SK-N-SH treated with all-trans-retinoic acid at 6 μM for 48 hours (cell line): ENCODE results near the gene RBMS1.

Experiments used
- ATAC-seq: fragments of 200-7000 bp; cut with Tn5 transposase; 3 replicates; pipeline ENCODE4 v1.9.1; 2020; ENCODE audit warnings: mild to moderate bottlenecking, moderate library complexity
- ARNTL ChIP-seq: fragments of 450-650 bp; formaldehyde crosslinking; IDR thresholded peaks from 2 replicates; pipeline ENCODE4 v1.5.0; 2020; ENCODE audit warnings: low read depth, mild to moderate bottlenecking, moderate library complexity, borderline replicate concordance
- ESRRG ChIP-seq: fragments of 250-450 bp; sonication (Bioruptor Pico); IDR thresholded peaks from 2 replicates; pipeline ENCODE4 v1.6.1; 2021; ENCODE audit warnings: mild to moderate bottlenecking
- ISL1 ChIP-seq: fragments of 250-450 bp; sonication (Bioruptor Pico); IDR thresholded peaks from 2 replicates; pipeline ENCODE4 v2.1.2; 2022; ENCODE audit warnings: mild to moderate bottlenecking, moderate library complexity
- OSR1 ChIP-seq: fragments of 250-450 bp; sonication (Bioruptor Pico); IDR thresholded peaks from 2 replicates; pipeline ENCODE4 v1.8.0; 2022; ENCODE audit warnings: moderate library complexity, mild to moderate bottlenecking, inconsistent platforms
- PPARA ChIP-seq: fragments of 250-450 bp; sonication (Bioruptor Pico); IDR thresholded peaks from 2 replicates; pipeline ENCODE4 v1.5.0; 2020; ENCODE audit warnings: mild to moderate bottlenecking, borderline replicate concordance
- SNAI2 ChIP-seq: fragments of 250-450 bp; sonication (Bioruptor Pico); IDR thresholded peaks from 2 replicates; pipeline ENCODE4 v1.5.0; 2020; ENCODE audit warnings: mild to moderate bottlenecking, moderate library complexity
- TCF4 ChIP-seq: fragments of 250-450 bp; sonication (Bioruptor Pico); IDR thresholded peaks from 2 replicates; pipeline ENCODE4 v1.8.0; 2021; ENCODE audit warnings: mild to moderate bottlenecking, moderate library complexity, borderline replicate concordance
- TOX ChIP-seq: fragments of 250-450 bp; sonication (Bioruptor Pico); IDR thresholded peaks from 2 replicates; pipeline ENCODE4 v1.8.0; 2021; ENCODE audit warnings: mild to moderate bottlenecking, moderate library complexity, borderline replicate concordance
- ZFP3 ChIP-seq: fragments of 250-450 bp; sonication (Bioruptor Pico); IDR thresholded peaks from 2 replicates; pipeline ENCODE4 v1.5.0; 2020; ENCODE audit warnings: mild to moderate bottlenecking, moderate library complexity
- ZFP30 ChIP-seq: fragments of 450-650 bp; formaldehyde crosslinking; IDR thresholded peaks from 2 replicates; pipeline ENCODE4 v1.5.0; 2022; ENCODE audit warnings: mild to moderate bottlenecking, moderate library complexity
- ZNF565 ChIP-seq: fragments of 450-650 bp; formaldehyde crosslinking; conservative IDR thresholded peaks from 2 replicates; pipeline ENCODE4 v1.5.0; 2020; ENCODE audit warnings: low read depth, mild to moderate bottlenecking, moderate library complexity
- ZNF70 ChIP-seq: fragments of 450-650 bp; formaldehyde crosslinking; IDR thresholded peaks from 2 replicates; pipeline ENCODE4 v1.5.0; 2020; ENCODE audit warnings: mild to moderate bottlenecking, moderate library complexity
- ZNF8 ChIP-seq: fragments of 450-650 bp; formaldehyde crosslinking; IDR thresholded peaks from 2 replicates; pipeline ENCODE4 v1.5.0; 2020; ENCODE audit warnings: mild to moderate bottlenecking, moderate library complexity
- TF ChIP-seq, protein P1 (sequence below): fragments of 250-450 bp; sonication (Bioruptor Pico); IDR thresholded peaks from 2 replicates; pipeline ENCODE4 v1.5.1; 2020; ENCODE audit warnings: low read depth, mild to moderate bottlenecking, moderate library complexity
- TF ChIP-seq, protein P2 (sequence below): fragments of 250-450 bp; sonication (Bioruptor Pico); IDR thresholded peaks from 2 replicates; pipeline ENCODE4 v1.5.1; 2021; ENCODE audit warnings: mild to moderate bottlenecking, moderate library complexity
- TF ChIP-seq, protein P3 (sequence below): fragments of 250-450 bp; sonication (Bioruptor Pico); IDR thresholded peaks from 2 replicates; pipeline ENCODE4 v1.8.0; 2021; ENCODE audit warnings: low read depth, mild to moderate bottlenecking, moderate library complexity, borderline replicate concordance
- TF ChIP-seq, protein P4 (sequence below): fragments of 250-450 bp; sonication (Bioruptor Pico); IDR thresholded peaks from 2 replicates; pipeline ENCODE4 v1.8.0; 2020; ENCODE audit warnings: mild to moderate bottlenecking, moderate library complexity, borderline replicate concordance

Gene RBMS1

DNA sequence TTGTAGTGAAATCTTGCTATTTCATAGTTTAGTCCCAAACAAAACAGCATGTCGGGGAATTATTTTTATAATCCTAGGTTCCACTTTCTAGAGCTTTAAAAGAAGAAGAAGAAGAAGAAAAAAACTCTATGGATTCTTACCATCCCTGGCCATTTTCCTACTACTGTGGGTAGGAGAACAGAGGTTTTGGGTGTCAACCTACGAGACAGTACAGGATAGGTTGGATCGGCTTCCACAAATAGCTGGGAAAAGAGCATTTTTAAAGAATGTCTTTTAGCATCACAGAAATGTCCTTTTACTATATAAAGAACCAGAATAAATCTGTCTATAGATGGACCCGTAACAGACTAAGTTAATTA, 65.2 kb downstream of the RBMS1 start:
- ATAC-seq: no peak
- TF ChIP-seq PPARA (CRISPR knock-in tag): no peak
- TF ChIP-seq ZNF565 (CRISPR knock-in tag): no peak
- TF ChIP-seq, protein P1, sequence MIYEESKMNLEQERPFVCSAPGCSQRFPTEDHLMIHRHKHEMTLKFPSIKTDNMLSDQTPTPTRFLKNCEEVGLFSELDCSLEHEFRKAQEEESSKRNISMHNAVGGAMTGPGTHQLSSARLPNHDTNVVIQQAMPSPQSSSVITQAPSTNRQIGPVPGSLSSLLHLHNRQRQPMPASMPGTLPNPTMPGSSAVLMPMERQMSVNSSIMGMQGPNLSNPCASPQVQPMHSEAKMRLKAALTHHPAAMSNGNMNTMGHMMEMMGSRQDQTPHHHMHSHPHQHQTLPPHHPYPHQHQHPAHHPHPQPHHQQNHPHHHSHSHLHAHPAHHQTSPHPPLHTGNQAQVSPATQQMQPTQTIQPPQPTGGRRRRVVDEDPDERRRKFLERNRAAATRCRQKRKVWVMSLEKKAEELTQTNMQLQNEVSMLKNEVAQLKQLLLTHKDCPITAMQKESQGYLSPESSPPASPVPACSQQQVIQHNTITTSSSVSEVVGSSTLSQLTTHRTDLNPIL (CRISPR knock-in tag): no peak
- no peak for TF ChIP-seq ESRRG (CRISPR knock-in tag)
- TF ChIP-seq, protein P2, sequence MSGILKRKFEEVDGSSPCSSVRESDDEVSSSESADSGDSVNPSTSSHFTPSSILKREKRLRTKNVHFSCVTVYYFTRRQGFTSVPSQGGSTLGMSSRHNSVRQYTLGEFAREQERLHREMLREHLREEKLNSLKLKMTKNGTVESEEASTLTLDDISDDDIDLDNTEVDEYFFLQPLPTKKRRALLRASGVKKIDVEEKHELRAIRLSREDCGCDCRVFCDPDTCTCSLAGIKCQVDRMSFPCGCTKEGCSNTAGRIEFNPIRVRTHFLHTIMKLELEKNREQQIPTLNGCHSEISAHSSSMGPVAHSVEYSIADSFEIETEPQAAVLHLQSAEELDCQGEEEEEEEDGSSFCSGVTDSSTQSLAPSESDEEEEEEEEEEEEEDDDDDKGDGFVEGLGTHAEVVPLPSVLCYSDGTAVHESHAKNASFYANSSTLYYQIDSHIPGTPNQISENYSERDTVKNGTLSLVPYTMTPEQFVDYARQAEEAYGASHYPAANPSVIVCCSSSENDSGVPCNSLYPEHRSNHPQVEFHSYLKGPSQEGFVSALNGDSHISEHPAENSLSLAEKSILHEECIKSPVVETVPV (CRISPR knock-in tag): no peak
- TF ChIP-seq TOX (CRISPR knock-in tag): no peak
- TF ChIP-seq, all 23 proteins: peak for 0

DNA sequence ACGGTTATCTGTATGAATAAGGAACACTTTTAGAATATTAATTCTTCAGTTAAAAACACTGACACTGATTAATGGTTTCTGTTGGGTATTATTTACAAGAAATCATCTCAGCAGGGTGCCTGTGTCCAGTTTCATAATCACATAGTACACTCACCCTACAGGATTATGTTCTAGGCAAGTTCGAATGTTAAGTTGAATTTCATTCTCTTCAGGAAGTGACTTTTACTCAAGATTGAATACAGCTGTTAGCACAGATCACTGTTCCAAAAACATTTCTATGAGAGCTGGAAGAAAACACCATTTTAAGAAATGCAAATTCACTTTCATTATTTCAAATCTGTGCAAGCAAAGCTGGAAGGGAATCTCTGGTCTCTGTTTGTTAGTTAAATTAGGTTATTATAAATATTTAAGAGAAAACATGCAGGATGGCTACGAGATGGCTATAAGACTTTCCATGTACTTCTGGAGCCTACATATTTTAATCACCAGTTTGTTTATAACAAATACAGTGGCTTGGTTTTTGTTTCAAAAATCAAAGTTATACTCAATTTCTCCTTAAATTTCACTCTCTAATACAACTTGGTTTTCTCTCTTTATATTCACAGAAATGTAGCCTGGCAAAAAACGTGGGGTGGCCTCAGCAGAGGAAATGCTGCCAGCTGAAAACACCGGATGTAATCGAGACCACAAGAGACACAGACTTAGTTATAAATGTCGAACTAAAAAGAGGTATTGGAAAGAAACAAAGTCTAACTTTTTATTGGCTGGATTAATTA, 65.8 kb downstream of the RBMS1 start:
- peak; percentile 69 for ATAC-seq
- TF ChIP-seq ESRRG (CRISPR knock-in tag) (no peak), OSR1 (no peak)
- TF ChIP-seq, protein P3, sequence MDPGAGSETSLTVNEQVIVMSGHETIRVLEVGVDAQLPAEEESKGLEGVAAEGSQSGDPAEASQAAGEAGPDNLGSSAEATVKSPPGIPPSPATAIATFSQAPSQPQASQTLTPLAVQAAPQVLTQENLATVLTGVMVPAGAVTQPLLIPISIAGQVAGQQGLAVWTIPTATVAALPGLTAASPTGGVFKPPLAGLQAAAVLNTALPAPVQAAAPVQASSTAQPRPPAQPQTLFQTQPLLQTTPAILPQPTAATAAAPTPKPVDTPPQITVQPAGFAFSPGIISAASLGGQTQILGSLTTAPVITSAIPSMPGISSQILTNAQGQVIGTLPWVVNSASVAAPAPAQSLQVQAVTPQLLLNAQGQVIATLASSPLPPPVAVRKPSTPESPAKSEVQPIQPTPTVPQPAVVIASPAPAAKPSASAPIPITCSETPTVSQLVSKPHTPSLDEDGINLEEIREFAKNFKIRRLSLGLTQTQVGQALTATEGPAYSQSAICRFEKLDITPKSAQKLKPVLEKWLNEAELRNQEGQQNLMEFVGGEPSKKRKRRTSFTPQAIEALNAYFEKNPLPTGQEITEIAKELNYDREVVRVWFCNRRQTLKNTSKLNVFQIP (CRISPR knock-in tag): peak; percentile 49; the same call in 1 of the 2 replicates

DNA sequence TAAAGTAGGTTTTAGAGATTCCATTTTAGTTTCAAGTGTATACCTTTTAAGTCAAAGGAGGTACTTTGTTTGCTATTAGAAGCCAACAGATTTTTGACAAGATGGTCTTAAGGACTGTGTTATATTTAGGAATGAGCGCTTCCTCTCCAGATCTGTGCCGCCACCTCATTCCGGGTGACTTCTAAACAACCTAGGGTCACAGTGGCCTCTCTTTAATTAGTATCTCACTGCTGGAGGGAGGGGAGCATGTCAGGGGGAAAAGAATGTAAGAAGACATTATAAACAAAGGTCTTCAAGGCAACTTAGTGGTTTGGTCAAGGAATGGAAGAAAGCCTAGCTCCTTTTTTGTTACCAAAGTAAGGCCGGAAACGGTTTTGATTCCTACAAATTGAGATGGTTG, 67.0 kb downstream of the RBMS1 start:
- TF ChIP-seq ISL1 (CRISPR knock-in tag) (no peak), ZFP30 (CRISPR knock-in tag) (no peak), OSR1 (no peak), ZFP3 (CRISPR knock-in tag) (no peak)
- no peak for ATAC-seq

DNA sequence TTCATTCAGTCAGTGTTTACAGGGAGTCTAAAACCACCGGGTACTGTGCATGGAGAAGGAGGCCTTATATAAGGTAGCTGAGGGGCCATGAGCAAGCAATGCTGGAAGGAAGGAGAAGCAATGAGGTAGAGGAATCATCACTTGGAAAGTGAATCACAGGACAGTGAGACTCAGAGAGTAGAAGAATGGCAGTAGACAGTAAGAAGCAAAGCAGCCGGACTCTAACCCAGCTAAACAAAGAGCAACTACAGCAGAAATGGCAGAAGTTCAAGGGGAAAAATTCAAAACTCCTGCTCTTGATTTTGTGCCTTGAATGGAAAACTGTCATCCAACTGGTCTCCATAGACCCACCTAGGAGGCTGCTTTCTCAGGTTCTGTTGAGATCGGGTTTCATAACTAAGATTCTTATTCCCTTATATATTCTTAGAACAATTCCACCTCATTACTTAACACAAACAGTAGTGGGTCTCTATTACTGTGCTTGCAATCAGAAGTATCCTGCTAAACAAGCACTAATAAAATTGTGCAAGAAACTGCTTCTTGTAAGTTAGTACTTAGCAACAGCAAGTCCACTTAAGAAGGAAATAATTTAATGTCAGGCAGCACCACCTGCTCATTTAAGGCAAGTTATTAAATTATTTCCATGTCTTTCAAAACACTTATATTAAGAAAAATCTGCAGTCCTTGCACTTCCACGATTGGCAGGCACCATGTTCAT, 68.0 kb downstream of the RBMS1 start:
- peak; percentile 29; the same call in 2 of the 3 replicates for ATAC-seq
- TF ChIP-seq ZNF8 (CRISPR knock-in tag) (no peak), TOX (CRISPR knock-in tag) (no peak), ZNF565 (CRISPR knock-in tag) (no peak), TCF4 (CRISPR knock-in tag) (no peak), SNAI2 (CRISPR knock-in tag) (no peak), ARNTL (CRISPR knock-in tag) (no peak), ISL1 (CRISPR knock-in tag) (no peak), ZFP3 (CRISPR knock-in tag) (no peak), OSR1 (no peak), PPARA (CRISPR knock-in tag) (no peak), ZFP30 (CRISPR knock-in tag) (no peak), ZNF70 (CRISPR knock-in tag) (no peak)
- TF ChIP-seq, protein P3 (CRISPR knock-in tag): no peak
- TF ChIP-seq, protein P2 (CRISPR knock-in tag): no peak
- TF ChIP-seq, protein P1 (CRISPR knock-in tag): no peak
- TF ChIP-seq, protein P4, sequence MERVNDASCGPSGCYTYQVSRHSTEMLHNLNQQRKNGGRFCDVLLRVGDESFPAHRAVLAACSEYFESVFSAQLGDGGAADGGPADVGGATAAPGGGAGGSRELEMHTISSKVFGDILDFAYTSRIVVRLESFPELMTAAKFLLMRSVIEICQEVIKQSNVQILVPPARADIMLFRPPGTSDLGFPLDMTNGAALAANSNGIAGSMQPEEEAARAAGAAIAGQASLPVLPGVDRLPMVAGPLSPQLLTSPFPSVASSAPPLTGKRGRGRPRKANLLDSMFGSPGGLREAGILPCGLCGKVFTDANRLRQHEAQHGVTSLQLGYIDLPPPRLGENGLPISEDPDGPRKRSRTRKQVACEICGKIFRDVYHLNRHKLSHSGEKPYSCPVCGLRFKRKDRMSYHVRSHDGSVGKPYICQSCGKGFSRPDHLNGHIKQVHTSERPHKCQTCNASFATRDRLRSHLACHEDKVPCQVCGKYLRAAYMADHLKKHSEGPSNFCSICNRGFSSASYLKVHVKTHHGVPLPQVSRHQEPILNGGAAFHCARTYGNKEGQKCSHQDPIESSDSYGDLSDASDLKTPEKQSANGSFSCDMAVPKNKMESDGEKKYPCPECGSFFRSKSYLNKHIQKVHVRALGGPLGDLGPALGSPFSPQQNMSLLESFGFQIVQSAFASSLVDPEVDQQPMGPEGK (CRISPR knock-in tag): no peak
